GM21367 (cell line): ENCODE measurements around the gene SHKBP1.

ENCODE experiments used
- ATAC-seq: cut with Tn5 transposase; IDR thresholded peaks from one replicate; pipeline ENCODE4 v1.9.1; 2021; ENCODE audit not compliant: unreplicated experiment

Gene SHKBP1

GRCh38 chr19:40600570-40601133 is 24.0 kb downstream of the SHKBP1 start:
- no peak for ATAC-seq

- no peak for ATAC-seq
These were observed 24.7 kb downstream of the SHKBP1 start, which contains the start of gene LTBP4 for GRCh38 chr19:40601134-40601974. LTBP4 (plus strand) TSS chr19:40601369; CDS start chr19:40601388, 19 bp downstream.

DNA sequence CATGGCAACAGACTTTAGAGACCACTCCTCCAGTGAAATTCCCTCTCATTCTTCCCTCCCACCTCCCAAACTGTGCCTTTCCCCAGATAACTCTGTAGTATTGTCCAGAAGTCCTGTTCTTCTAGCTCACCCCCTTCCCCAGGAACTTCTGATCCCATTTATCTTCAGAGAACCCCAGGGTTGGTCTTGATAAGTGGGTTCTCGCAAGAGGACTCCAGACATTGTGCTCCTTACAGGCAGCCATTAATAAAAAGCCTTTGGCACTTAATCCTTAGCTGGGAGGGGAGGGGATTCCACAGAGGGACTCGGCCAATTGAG is 26.4 kb downstream of the SHKBP1 start:
- ATAC-seq, result no peak

DNA sequence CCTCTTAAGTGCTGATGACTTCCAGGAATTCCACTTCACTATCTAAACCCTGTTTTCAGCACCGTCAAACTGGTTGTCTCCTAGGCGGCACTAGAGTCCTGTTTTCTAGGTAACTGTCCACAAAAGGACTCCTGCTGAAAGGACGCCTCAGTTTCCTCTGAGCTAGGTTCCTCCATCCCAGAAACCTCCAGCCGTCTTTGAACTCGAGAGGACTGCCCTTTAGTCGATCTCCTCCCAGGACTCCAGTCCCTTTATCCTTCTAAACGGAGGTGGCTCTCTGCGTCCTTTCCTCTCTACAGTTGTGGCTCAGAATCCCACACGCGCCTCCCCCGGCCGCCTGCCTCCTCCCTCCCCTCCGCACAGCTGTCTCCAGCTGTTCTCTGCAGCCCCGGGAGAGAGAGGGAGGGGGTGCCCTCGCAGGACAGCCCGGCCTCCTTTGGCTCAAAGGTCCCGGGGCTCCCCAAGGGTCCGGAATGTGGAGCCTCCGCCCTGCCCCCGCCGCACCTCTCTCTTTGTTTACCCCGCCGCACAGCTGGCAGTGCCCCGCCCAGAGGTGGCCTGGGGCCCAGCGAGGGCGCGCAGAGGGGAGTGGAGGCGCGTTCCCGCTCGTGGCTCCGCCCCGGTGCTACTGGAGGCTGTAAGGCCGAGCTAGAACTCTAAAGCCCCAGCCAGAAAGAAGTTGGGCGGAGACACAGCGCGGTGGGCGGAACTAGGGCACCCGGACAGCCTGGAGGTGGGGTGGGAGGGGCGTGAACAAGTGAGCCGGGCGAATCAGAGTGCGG is 26.9 kb downstream of the SHKBP1 start:
- ATAC-seq, result peak; percentile 51

DNA sequence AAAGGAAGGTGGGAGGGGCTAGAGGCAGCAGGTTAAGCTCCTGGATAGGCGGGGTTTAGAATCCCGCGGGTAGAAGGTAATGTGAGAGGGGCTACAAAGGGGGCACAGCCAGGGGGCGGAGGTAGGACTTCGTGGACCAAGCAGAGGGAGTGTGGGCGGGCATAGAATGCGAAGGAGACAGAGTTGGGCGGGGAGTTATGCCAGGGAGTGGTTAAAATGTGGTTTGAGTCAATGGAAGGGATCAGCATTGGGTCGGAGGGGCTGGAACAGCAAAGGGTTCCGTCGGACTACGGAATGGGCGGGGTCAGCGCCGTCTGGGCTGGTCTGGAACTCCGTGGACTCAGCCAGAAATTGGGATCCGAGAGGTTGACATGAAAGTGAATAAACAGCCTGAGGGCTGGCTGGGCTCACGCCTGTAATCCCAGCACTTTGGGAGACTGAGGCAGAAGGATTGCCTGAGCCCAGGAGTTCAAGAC is 27.5 kb downstream of the SHKBP1 start:
- ATAC-seq, result no peak

- ATAC-seq, result no peak
These were observed 28.1 kb downstream of the SHKBP1 start for GRCh38 chr19:40604647-40605215.

DNA sequence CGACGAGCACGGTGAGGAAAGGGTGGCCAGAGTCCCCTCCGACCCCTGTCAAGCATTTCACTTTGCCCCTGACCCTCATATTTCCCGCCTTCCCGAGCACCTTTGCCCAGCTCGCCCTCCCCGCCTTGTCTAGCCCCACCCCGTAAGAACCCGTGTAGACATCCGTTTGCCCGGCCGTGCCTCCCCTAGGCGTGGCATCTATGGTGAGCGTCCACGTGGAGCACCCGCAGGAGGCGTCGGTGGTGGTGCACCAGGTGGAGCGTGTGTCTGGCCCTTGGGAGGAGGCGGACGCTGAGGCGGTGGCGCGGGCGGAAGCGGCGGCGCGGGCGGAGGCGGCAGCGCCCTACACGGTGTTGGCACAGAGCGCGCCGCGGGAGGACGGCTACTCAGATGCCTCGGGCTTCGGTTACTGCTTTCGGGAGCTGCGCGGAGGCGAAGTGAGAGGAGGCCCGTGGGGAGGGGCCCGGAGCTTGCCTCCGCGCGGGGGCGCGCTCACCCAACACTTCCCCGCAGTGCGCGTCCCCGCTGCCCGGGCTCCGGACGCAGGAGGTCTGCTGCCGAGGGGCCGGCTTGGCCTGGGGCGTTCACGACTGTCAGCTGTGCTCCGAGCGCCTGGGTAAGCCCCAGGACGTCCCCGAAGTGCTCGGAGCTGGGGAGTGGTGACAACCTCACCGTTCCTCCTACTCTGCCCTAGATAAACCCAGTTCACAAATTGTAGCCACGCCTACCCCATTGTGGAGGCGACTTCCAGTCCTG is 28.7 kb downstream of the SHKBP1 start:
- no peak for ATAC-seq

DNA sequence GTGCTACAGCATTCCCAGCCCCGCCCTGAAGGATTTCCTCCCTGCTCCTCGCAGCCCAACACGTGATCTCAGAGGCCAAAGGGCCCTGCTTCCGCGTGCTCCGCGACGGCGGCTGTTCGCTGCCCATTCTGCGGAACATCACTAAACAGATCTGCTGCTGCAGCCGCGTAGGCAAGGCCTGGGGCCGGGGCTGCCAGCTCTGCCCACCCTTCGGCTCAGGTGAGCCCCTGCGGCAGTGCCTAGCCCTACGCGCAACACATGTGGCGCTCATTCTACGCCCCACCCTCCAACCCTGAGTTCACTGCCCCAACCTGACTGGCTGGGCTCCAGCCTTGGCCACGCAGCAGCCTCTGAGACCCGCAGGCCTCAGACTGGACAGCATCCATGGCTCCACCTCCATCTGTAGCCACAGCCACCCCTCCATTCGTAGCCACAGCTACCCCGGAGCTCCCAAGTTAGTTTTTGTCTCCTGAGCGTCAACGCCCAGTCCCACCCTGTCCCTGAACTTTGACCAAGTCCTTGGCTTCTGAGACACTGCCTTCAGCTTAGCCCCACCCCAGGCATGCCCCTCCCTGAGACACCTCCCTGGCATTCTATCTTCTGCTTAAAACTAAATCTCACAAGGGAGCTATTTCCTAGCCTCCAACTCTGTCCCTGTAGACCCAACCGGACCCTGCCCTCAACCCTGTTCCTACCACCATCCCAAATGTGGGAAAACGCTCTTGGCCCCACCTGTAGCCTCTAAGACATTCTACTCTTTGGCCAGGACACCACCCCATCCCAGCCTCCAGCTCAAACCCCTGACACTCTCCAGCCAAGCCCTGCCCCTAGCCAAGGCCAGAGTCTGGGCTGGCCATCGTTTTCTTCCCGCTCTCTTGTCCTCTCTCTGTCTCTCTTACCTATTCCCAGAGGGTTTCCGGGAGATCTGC is 30.9 kb downstream of the SHKBP1 start:
- ATAC-seq, result no peak

DNA sequence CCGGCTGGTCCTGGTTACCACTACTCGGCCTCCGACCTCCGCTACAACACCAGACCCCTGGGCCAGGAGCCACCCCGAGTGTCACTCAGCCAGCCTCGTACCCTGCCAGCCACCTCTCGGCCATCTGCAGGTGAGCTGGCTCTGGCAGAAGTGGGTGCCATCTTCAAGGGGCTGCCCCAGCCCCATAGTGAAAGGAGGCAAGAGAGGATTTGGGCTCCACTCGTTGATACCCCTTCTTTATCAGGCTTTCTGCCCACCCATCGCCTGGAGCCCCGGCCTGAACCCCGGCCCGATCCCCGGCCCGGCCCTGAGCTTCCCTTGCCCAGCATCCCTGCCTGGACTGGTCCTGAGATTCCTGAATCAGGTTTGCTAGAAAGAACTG is 31.6 kb downstream of the SHKBP1 start:
- ATAC-seq, result no peak

DNA sequence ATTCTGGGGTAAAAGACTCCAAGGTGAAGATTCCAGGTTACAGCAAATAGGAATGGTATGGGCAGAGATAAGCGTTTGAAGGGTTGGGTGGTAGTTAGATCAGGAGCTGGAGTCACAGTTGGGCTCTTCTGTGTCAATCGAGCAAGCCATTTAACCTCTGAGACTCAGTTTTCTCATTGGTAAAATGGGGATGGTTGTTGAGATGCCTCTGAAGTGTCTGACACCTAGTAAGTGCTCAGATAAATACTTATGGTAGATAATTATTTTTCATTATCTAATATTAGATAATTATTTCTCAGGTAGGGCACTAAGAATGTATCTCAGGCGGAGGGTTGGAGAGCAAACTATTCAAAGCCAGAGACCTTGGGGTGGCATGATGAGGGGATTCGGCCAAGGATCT is 32.3 kb downstream of the SHKBP1 start:
- ATAC-seq, result no peak

GRCh38 chr19:40609561-40610395 is 33.1 kb downstream of the SHKBP1 start:
- ATAC-seq, result no peak

- ATAC-seq, result no peak
These were observed 33.9 kb downstream of the SHKBP1 start for GRCh38 chr19:40610396-40611064.

DNA sequence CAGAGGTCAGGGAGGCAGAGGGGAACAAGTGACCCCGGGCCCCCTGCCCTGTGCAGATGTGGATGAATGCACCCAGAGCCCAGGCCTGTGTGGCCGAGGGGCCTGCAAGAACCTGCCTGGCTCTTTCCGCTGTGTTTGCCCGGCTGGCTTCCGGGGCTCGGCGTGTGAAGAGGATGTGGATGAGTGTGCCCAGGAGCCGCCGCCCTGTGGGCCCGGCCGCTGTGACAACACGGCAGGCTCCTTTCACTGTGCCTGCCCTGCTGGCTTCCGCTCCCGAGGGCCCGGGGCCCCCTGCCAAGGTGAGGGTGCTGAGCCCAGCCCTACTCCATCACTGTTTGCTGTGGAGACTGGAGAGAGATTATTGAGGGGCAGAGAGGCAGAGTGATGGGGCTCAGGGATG is 34.4 kb downstream of the SHKBP1 start:
- no peak for ATAC-seq

- no peak for ATAC-seq
These were observed 35.4 kb downstream of the SHKBP1 start for GRCh38 chr19:40611900-40612698.

DNA sequence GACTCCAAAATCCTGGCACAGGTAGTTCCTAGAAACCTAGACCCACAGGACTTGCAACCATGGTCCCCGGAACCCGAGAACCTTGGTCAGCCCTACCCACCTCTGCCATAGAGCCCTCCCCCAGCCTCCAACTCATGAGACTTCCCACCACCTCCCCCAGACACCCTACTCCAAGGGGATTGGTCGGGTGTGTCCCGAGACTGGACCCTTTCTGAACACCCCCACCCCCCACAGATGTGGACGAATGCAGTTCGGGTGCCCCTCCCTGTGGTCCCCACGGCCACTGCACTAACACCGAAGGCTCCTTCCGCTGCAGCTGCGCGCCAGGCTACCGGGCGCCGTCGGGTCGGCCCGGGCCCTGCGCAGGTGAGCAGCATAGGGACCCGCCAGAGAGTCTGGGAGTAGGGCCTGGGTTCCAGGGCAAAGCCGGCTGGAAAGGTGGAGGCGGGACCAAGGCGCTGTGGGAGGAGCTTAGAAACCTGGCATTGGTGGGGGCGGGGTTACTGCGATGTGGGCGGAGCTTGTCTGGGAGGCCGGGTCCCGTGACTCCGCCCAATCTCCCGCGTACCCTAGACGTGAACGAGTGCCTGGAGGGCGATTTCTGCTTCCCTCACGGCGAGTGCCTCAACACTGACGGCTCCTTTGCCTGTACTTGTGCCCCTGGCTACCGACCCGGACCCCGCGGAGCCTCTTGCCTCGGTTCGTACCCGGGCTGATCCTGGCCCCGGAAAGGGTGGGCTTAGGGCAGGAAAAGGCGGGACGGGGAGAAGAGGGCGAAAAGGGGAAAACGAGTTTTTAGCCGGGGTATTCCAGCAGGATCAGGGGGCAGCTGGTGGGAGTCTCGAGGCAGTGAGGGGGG is 36.4 kb downstream of the SHKBP1 start:
- ATAC-seq, result no peak
